HG03095 (cell line): ENCODE measurements around the gene HOXA3.

ENCODE experiments used
- ATAC-seq: cut with Tn5 transposase; IDR thresholded peaks from one replicate; pipeline ENCODE4 v1.9.1; 2021; ENCODE audit warnings: moderate library complexity; ENCODE audit not compliant: unreplicated experiment

HOXA3 gene

DNA sequence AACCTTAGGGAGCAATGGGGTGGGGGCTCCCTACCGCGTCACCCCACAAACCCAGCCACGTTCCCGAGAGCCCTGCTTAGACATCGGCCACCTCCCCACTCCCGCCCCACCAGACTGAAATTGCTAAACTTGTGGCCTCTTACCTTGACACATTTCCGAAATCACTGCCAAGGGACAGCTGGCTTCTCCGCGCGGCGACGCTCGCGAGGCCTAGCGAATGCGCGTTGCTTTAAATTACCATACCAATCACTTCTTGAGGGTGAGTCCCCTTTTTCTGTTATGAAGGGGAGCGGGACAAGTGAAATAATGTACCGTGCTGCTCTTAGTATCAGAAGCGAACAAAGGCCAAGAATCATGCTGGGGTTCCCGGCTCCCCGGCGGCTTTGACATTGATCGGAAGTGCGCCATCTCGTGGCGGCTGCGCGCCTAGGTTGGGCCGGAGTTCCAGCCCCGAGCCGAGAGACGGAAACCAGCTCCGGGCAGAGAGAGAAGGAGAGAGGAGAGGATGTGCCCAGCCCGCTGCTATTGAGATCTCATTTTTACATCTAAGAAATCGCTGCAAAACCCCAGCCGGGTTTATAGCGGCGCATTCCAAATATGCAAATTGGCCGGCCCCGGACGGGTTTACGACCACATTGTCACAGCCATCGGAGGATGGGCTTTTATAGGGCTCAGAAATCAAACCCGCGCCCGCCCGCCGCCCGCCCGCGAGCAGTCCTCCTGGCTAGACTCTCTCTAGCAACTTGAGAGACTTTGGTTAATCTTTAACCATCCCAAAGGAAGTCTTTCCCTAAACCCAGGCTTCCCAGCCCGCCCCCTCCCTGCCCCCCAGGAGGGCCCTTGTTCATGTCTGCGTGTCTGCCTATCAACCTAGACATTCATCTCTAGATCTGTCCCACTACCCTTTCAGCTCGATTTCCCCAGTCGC, 27.4 kb upstream of the HOXA3 start:
- ATAC-seq, result no peak

DNA sequence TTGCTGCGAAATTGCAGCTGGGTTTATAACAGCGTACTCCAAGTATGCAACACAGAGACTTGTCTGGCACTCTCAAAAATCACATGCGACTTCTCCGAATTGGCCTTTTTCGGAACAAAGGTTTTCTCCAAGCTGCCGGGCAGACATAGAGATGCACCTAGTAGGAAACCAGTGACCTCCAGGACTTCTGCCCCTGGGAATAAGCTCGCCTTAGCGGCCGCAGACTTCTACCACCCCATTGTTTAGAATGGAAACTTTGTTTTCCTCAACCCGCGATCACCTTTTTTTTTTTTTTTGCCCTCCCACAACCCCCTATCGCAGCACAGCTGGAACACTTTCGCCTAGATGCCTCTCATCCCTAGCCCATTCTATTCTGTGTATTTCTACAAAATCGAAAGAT, 26.6 kb upstream of the HOXA3 start:
- no peak for ATAC-seq

DNA sequence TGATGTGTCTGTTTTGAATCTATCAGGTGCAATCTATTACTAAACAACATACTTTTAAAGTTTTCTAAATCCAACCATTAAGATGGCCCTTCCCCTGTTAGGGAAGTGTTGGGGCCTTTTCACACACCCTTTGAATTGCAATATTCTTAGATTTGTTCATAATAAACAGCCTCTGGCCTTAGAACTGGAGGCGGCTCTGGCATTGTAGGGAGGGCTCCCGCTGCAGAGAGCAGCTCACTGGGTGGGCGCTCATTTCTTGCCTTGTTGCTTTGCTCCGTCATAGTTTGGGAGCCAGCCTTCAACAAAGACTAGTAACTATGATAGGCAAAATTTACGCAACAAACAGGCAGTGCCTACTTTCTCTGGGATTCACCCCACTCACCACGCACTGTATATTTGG, 26.0 kb upstream of the HOXA3 start:
- no peak for ATAC-seq

DNA sequence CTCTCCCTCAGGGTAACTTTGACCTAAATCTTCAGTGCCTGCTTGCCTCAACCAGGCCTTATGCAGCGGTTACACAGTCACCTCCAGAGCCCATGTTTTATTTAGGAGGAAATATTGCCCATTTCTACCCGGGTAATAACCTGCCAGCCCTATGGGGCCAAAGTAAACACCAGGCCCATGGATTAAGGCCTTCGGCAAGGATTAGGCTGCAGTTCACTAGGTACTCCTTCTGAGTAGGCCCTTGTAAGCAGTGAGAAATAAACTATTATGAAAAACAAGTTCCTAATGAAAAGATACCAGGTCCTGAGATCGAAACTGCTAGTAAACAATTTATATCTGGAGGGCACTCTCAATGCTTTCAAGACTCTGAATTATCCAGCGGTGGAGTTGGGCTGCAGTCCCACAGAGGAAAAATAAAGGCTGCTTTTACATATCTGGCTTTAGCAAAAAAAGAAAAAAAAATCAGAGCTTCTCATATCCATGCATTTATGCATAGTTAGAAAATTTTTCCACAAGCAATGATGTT, 25.5 kb upstream of the HOXA3 start:
- ATAC-seq, result no peak

DNA sequence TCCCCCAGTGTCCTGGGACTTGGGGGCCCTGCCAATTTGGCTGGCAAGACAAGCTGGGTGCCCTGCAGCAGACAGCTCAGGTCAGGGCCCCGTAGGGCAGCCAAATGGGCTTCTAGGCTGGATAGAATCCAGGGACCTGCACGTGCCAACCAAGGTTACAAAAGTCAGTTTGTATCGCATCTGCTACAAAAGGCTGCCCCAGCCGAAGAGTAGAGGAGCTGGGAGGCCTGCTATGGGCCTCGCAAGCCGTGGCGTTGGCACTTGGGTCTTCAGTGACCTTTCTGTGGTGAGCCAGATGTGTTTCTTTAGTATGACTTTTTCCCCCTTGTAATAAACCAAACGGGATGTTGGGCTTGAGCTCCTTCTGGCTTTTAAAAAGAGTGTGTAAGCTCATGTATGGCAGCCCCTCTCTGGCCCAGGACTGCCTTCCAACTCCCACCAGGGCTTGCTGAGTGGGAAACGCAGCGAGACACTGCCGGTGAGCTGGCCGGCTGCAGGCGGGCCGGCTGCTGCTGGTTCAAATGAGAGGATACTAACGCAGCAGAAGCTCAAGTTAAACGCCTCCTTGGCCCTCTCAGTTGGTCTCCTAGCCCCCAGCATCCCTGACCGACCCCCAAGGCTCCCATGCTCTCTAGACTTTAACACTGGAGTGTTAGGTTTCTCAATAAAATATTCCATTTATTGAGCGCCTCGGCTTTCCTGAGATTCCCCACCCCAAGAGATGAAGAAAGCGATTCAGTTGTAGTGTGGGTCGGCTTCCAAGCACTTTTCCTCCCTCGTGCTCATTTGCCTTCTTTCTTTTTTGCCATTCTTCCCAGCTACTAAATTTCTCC, 24.8 kb upstream of the HOXA3 start:
- no peak for ATAC-seq

DNA sequence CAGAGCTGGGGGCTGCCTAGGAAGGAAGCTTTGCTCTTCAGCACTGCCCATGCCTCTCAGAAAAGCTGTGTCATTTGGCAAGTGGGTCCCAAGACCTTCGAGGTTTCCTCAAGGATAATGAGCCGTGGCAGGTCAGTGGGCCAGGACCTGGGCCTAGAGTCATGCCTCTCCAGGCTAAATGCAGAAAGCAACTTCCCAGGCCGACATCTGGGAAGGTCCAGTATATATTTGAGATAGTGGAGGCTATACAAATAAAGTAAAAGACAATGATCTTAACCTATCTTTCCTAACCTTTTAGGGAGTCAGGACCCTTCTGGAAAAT, 24.1 kb upstream of the HOXA3 start:
- no peak for ATAC-seq

DNA sequence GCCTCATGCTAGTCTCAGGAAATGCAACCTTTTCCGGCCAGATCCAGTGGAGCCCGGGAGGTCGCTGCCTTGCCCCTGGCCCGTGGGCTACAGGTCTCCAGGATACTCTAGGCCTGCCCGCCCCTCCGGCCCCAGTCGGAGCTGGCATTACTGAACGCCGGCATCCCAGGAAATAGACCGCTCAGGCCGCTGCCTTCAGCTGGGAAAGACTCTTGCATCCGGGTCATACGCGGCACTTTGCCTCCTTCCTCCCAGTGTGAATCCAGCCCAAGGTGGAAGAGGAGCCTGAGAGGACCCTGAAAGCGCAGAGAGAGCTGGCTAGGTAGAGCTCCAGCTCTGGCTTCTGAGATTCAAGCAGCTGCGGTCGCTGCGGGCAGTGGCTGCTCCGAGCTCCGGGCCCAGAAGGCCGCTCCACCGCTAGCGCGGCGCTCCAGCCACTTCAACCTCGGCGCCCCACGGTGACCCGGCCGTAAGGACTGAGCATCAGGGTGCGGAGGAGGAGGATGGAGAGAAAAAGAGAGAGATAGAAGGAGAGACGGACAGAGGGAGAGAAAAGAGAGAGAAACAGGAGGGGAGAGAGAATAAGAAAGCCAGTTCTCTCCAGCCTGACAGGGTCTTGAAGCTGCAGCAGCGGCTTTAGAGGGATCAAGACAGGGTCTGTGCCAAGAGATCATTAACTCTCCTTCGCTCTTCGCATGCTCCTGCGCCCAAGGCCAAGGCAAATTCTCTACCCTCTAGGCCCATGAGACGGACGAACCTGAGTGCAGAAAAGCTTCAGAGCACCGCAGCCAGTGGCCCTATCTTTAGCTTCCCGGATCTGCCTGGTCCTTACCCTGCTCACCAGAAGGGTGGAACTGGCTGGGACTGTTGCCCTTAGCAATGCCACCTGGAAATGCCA, 23.5 kb upstream of the HOXA3 start:
- no peak for ATAC-seq

DNA sequence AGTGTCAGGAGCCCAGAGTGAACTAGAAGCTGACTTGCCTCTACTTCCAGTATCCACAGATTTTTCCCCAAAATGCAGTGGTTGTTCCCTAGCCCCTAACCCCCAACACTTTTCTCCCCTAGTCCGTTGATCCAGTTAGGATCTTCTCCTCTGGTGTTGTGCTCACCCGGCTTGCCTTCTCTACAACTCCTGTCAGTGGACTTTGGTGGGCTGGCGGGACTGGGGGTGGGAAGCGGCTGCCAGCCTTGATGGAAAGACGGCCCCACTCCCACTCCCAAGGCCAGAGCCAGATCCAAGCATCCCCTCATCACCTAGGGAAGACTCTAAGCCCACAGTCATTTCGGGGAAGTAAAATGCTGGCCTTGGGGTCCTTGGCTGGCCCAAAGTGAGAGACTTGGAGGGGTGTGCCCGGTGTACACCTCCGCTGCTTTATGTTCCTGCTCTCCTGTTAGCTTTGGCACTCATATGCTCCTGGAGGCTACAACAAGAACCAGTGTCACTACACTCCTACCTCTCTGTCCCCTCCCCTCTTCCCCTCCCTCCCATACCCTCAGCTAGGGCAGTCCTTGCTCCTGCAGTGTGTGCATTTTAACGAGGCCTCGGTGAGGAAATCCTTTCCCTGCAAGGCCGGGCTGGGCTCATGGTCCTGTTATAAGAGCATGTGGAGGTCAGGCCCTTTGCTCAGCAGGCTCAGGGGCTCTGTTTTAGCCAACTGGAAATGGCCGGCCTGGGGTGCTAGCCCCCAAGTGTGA, 22.7 kb upstream of the HOXA3 start:
- no peak for ATAC-seq

DNA sequence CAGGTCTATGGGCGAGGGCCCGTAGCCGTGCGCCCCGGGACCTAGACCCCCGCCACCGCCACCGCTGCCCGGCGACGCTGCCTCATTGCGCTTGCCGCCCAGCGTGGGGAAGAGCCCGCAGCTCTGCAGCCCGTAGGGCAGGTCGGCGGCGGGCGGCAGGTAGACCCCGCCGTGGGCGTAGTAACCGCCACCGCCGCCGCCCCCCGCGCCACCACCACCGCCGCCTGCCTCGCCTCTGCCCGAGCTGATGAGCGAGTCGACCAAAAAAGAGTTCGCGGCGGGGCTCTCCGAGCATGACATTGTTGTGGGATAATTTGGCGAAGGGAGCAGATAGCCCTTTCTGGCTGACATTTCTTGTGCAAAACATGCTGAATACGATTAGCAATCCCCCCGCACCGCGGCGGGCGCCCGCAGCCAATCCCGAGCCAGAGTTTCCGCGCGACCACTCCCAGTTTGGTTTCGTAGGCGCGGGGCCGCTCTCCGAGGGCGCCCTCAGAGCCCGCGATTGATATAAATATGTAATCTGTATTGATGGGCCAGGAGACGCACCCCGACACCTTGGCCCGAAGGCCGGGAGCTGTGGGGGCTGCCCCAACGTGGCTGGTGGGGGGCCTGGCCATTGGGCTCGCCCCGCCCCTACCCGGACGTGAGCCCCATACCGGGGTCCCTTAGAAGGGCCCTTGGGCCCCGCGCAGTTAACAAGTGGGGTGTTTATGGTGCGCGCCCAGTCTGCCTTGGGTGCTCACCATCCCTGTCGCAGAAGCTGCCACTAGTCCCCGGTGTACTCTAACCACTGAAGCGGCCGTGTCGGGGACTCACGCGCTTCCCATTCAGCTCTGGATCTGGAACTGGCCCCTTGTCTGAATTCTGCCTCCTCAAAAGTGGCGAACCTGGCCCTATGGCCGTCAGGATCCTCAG, 21.8 kb upstream of the HOXA3 start, which contains the start of gene HOXA10:
Gene HOXA10 (minus strand): TSS at position 365 of the 918 bp plus-strand sequence. CDS start 14 bp downstream, at position 351.
- ATAC-seq, result no peak

DNA sequence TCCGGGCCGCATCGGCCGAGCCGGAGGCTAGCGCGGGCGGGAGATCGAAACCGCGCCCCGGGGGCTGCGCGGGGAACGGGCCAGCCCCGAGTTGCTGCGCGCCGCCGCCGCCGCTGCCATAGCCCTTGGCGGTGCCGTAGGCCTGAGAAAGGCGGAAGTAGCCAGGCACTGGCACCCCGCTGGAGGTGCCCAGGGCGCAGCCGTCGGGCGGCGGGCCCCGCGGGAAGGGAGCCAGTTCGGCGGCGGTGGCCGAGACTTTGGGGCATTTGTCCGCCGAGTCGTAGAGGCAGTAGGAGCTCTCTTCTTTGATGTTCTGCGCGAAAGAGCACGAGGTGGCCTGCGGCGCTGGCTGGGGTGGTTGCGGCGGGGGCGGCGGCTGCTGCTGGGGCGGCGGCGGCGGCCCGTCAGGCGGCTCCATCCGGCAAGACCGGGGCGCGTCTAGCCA, 21.1 kb upstream of the HOXA3 start:
- ATAC-seq, result no peak

DNA sequence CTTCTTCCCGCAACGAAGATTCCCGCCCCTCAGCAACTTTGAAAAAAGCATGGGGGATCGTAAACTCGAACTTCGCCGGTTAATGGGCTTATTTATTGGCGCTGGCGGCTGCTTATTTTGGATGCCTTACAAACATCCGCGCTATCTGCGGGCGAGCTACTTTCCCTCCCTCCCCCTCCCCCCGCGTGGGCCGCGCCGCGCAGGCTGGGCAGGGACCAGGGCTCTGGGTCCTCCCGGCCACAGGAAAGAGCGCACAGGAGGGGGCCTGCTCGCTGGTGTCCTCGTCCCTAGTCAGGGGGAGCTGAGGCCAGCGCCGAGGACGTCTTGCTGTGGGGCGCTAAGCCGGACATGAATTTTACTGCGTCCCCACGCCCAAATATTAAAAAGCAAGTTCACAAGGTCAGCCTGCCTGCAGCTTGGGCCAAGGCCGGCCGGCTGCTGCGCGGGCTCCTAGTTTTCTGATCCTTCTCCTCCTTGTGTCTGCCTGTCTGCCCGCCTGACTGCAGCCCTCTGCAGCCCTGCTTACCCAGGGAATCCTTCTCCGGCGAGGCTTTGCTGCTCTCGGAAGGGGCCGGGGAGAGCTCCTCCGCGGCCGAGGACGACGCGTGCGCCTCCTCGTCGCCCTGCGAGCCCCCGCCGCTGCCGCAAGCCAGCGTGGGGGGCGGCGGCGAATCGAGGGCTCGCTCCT, 20.6 kb upstream of the HOXA3 start:
- no peak for ATAC-seq

DNA sequence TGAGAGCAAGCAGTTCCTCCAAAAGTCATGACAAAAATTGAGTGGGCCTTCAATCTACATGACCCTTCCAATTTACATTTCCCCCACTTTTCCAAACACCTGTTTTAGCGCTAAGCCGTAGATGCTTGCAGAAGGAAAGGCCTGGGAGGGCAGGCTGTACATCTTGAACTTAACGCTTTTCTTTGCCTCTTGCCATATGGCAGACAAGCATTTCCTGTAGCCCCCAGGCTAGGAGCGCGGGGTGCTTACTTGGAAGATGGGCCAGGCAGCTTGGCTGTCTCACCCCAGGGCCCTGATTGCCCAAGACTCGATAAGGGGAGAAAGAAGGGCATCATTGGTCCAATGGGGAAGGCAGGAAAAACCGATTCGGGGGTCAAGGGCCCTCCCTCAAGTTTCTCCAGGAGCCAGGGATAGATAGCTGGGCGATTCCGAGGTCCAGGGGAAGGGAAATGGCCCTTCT, 20.0 kb upstream of the HOXA3 start:
- ATAC-seq, result no peak

DNA sequence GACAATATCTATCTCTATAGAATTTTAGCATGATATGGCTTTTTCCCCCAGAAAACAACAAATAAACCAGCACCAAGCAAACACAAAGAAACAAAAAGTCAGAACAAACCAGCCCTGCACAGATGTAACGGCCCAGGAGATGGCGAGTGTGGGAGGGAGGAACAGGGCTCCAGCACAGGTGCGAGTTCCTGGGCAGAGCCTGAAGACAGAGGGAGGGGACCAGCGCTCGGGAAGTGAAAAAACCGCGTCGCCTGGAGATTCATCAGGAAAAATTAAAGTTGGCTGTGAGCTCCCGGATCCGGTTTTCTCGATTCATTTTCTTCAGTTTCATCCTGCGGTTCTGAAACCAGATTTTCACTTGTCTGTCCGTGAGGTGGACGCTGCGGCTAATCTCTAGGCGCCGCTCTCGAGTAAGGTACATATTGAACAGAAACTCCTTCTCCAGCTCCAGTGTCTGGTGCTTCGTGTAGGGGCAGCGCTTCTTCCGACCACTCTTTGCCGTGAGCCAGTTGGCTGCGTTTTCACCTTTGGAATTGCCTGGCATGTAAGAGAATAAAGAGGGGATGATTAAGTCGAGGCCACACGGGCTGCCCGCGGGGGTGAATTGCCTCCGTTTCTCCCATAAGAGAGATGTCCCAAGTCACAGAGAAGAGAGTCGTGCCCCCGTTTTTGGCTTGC, 19.4 kb upstream of the HOXA3 start:
- no peak for ATAC-seq

DNA sequence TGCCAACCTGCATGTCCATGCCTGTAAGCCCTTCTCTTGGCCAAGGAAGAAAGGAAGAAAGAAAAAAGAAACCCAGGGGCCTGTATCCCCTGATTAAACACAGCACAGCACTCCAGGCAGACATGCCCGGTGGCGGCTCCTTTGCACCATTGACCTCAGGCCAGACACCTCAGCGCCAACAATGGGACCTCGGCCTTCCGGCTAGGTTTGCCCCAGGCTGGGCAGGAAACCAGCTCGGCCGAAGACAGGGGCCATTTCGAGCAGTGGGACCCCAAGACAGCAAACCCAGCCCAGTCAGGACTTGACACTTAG, 18.9 kb upstream of the HOXA3 start:
- no peak for ATAC-seq

DNA sequence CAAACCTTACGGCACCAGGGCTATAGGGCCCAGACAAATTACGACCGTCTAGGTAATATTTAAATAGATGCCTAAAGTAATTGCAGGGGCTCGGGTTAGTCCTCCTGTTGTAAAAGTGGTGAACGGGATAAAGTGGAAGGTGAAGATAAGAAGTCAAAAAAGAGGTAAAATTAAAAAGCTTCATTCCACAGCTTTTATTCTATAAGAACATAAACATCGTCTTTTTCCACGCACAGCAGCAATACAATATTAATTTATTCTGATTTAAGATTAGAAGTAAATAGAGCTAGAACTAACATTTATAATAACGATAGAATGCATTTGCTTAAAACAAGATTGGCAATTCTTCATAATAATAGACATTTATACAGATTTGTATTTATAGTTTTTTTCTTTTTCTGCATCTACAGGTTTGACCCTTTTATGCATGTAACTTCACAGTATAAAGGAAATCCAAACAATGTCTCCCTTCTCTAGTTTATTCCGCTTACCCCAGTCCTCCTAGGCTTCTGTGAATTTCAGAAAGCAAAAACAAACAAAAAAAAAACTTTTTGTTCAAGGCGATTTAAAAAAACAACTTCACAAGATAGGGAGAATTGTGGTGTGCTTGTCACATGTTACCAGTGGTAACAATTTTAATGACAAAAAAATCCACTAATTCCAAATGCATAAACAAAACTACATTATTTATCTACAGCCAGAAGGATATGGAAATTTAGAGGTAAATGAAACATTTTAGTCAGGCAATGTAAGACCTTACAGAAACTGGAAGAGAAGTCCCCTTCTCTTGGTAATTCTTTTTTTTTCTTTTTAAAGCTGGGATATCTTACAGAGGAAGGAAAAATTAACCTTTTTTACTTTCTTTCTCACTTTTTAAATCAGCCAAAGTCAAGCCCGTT, 18.3 kb upstream of the HOXA3 start:
- no peak for ATAC-seq

DNA sequence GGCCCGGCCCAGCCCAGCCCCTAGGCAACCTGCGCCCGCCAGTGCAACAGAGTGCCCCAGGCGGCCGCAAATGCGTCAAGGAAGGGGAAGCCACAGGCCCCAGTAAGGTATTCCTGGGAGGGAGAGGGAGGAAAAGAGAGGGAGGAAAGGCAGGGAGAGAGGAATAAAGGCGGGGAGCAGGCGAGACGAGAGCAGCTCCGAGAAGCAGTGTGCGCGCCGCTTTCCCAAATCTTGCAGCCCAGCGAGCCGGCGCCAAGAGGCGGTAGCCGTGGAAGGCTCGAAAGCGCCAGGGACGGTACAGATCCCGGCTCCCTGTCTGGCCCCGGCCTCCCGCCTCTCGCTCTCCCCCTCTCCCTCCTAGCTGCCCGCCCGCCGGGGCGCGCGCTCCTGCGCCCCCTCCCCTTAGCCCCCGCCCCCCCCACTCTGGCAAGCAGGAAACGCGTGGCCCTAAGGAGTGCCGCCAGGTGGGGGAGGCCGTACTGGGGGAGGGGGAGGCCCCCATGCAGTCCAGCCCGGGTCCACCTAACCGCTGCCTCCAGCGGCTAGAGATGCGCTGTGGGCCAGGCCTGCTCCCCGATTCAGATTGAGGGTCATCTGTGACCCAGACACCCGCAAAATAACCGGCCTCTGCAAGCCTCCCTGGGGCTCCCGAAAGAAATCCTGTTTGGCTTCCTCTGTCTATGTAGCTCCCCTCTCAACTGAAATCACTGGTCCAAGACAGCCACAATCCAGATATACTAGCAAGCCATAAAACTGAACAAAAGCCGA, 17.5 kb upstream of the HOXA3 start:
- no peak for ATAC-seq
